Right lobe of liver (tissue), 6 donors: ENCODE results near the gene RPP25. TPM values are rescaled to one million over a fixed set of nuclear protein-coding genes. Genes with fewer than 3 reads are reported as not detected.

Experiments
- ATAC-seq, 4 donors: fragments of 200-7000 bp; cut with Tn5 transposase; one replicate each; pipeline ENCODE4 v1.9.1; 2020; ENCODE audit warnings: mild to moderate bottlenecking in 4 of 4, moderate library complexity in 4 of 4
- DNase-seq, 3 donors: peaks; one replicate each; pipeline ENCODE4 v3.0.0-alpha.2; 2020
- H3K27ac ChIP-seq, 3 donors: fragments of 200-600 bp; one replicate each; pipeline ENCODE4 v1.8.0; 2022
- H3K27me3 ChIP-seq, 2 donors: fragments of 200-600 bp; one replicate each; pipeline ENCODE4 v1.8.0; 2022
- H3K36me3 ChIP-seq, 4 donors: fragments of 200-600 bp; sonication (generic) in 1 of 4; one replicate each; pipeline versions ENCODE4 v1.5.1 to v1.8.0; 2017 to 2022; ENCODE audit warnings: control low read depth in 1 of 4
- H3K4me1 ChIP-seq, 4 donors: fragments of 200-600 bp; sonication (generic) in 1 of 4; one replicate each; pipeline versions ENCODE4 v1.5.1 to v1.8.0; 2017 to 2022; ENCODE audit warnings: control low read depth in 1 of 4
- H3K4me3 ChIP-seq, 3 donors: fragments of 200-600 bp; one replicate each; pipeline ENCODE4 v1.8.0; 2022
- H3K9me3 ChIP-seq, 4 donors: fragments of 200-600 bp; sonication (generic) in 1 of 4; one replicate each; pipeline versions ENCODE4 v1.5.1 to v1.8.0; 2017 to 2022; ENCODE audit warnings: control low read depth in 1 of 4
- POLR2A ChIP-seq: fragments of 450-650 bp; IDR thresholded peaks from one replicate; pipeline ENCODE4 v1.6.1; 2017; ENCODE audit warnings: antibody characterized with exemption, mild to moderate bottlenecking
- WGBS: methylation state at CpG from one replicate; pipeline ENCODE4 v1.1.6; 2018; ENCODE audit warnings: low coverage, low lambda C conversion rate; ENCODE audit not compliant: insufficient coverage; ENCODE audit errors: missing lambda C conversion rate; 5-methylcytosine and 5-hydroxymethylcytosine counted together
- intact Hi-C, 2 donors: fragments of 100-400 bp; cut with DNase I; formaldehyde crosslinking; loops; one replicate each; pipeline versions ENCODE4 v1.11.2 to v1.14.1; 2022
- long read RNA-seq: library from polyadenylated mRNA; unstranded; transcript quantifications from one replicate; pipeline ENCODE4 v2.0.0, GENCODE V29; 2019
- total RNA-seq, 6 experiments: library from RNA; depleted of rRNA in 2 of 6; stranded (reverse); fragments of >200 nt in 2 of 6; fragmentation: NEBNext Ultra II Directional in 3 of 6; extraction: Animal tissue kit (Norgen Biotek cat#: 25700) in 3 of 6; gene quantifications; one replicate each; pipeline versions ENCODE4 v1.1.0 to v1.2.4, GENCODE V29; 2016 to 2023
- TF ChIP-seq, protein P1 (sequence below), 4 donors: fragments of 200-600 bp in 3 of 4; fragments of 450-650 bp in 1 of 4; IDR thresholded peaks; one replicate each; pipeline versions ENCODE4 v1.5.1 to v1.8.0; 2016 to 2022; ENCODE audit warnings: antibody characterized with exemption in 4 of 4, mild to moderate bottlenecking in 2 of 4
- donor health status: DM: no; HTN: yes; CAD: no.
- donor health status: DM: no; HTN: no; CAD: no.
- donor health status: DM: no; HTN: no; CAD: no.
- donor health status: DM: no; HTN: yes; CAD: no.
- donor health status: DM: no; HTN: yes; CAD: no.

Gene RPP25, protein sequence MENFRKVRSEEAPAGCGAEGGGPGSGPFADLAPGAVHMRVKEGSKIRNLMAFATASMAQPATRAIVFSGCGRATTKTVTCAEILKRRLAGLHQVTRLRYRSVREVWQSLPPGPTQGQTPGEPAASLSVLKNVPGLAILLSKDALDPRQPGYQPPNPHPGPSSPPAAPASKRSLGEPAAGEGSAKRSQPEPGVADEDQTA
- 1 to 10 TPM; 1.5 to 8.5 (median 2.4) TPM for total RNA-seq
- long read RNA-seq, result 0 reads

DNA sequence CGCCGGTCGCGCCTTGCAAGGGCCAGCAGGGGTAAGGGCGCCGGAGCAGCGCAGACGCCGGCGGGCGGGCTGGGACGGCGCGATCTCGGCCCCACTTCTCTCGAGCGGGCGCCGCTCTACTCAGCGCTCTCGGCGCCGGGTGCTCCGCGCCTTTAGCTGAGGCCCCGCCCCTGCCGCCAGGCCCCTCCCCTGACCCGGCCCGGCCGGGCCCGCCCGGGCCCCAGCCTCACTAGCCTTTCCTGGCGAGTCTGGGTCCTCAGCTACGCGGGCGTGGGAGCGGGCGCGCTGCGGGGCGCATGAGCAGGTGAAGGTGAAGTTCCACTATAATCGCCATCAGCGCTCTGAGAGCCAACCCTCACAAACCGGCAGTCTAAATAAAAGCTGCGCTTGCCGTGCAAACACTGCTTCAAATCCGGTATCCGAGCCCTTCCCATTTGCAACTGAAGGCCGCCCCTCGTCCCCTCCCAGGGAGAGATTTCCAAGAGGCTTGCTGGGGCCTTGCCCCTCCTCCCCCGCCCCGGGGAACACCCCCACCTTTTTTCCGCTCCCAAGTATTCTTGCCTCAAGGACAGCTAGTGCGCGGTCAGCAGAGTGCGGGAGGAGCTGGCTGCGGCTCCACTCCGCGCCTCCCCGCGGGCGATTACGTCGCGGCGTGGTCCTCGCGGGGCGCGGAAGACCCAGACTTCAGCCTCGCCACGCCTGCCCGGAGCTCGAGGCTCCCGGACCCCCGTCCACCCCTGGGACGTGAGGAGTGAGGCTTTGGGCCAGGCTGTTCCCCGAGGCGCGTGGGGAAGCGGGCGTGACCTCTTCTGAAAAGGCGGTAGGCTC lies at the start of gene RPP25:
TSS of gene RPP25 (minus strand) at position 125 of the 828 bp plus-strand sequence. CDS start 189 bp downstream, outside the sequence.
- WGBS, result 0% methylated on average over 8 of the region's 83 CpGs
- Histone ChIP-seq H3K27ac (peak within 1 kb of the TSS; percentile 36 to 45 (median 37)), H3K4me1 (peaks cover 0 to 18% (median 0%) of the 10 kb centered on the region in 4 donors), H3K9me3 (no peaks in the 10 kb centered on the region), H3K27me3 (peaks cover 0 to 6% of the 10 kb centered on the region in 2 donors), H3K4me3 (peak within 1 kb of the TSS; percentile 54 to 64 (median 55)), H3K36me3 (no peaks in the 10 kb centered on the region)
- TF ChIP-seq, protein P1, sequence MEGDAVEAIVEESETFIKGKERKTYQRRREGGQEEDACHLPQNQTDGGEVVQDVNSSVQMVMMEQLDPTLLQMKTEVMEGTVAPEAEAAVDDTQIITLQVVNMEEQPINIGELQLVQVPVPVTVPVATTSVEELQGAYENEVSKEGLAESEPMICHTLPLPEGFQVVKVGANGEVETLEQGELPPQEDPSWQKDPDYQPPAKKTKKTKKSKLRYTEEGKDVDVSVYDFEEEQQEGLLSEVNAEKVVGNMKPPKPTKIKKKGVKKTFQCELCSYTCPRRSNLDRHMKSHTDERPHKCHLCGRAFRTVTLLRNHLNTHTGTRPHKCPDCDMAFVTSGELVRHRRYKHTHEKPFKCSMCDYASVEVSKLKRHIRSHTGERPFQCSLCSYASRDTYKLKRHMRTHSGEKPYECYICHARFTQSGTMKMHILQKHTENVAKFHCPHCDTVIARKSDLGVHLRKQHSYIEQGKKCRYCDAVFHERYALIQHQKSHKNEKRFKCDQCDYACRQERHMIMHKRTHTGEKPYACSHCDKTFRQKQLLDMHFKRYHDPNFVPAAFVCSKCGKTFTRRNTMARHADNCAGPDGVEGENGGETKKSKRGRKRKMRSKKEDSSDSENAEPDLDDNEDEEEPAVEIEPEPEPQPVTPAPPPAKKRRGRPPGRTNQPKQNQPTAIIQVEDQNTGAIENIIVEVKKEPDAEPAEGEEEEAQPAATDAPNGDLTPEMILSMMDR (IDR thresholded peaks at IDR 0.05), result no peak
- TF ChIP-seq POLR2A, result peak; percentile 64
- peak; percentile 84 to 93 (median 90) for ATAC-seq
- peak; percentile 83 to 88 (median 85) for DNase-seq
- intact Hi-C loops, result no loop called here

DNA sequence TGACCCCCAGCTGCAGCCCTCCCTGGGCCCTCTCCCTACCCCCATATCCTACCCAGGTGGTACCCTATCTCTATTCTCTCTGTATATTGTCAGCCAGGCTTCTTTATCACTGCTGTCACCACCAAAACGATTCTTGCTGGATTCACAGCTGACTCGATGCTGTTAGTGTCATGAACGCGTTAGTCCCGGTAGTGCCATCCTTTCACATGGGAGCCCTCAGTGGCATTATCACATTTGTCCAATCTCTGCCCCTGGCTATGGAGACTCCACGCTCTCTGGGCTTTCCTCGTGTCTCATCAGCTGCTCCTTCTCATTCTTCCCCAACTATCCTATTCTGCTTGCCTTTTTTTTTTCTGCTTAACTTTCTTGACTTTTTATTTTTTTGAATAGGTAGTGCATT lies 45.8 kb upstream of the RPP25 start:
- ATAC-seq (no peak), DNase-seq (no peak)
- H3K4me1 ChIP-seq, result no peaks in the 10 kb centered on the region
- WGBS, result 76% methylated on average over 7 of the region's 7 CpGs
- TF ChIP-seq, protein P1 (IDR thresholded peaks at IDR 0.05), result no peak
- TF ChIP-seq POLR2A, result no peak
- intact Hi-C loops, result no loop called here
- no peaks in the 10 kb centered on the region for H3K9me3 ChIP-seq
- H3K36me3 ChIP-seq, result no peaks in the 10 kb centered on the region
- no peaks in the 10 kb centered on the region for H3K27me3 ChIP-seq
- no peak overlapping the region for H3K27ac ChIP-seq
- no peak overlapping the region for H3K4me3 ChIP-seq

DNA sequence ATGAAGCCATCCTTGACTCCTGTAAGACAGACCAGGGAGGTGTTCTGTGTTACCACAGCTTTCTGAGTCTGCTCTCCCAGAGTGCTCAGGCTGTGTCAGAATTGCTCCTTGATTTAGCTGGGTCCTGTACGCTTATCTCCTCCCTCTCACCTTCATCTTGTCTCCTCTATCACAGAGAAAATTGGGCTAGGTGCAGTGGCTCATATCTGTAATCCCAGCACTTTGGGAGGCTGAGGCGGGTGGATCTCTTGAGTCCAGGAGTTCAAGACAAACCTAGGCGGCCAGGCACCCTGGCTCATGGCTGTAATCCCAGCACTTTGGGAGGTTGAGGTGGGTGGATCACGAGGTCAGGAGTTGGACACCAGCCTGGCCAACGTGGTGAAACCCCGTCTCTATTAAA lies 44.7 kb upstream of the RPP25 start:
- H3K27me3 ChIP-seq, result no peaks in the 10 kb centered on the region
- TF ChIP-seq POLR2A, result no peak
- TF ChIP-seq, protein P1 (IDR thresholded peaks at IDR 0.05), result no peak
- 88% methylated on average over 1 of the region's 6 CpGs for WGBS
- H3K4me3 ChIP-seq, result no peak overlapping the region
- H3K4me1 ChIP-seq, result no peaks in the 10 kb centered on the region
- intact Hi-C loops, result no loop called here
- DNase-seq (no peak), ATAC-seq (no peak)
- H3K36me3 ChIP-seq, result no peaks in the 10 kb centered on the region
- no peaks in the 10 kb centered on the region for H3K9me3 ChIP-seq
- H3K27ac ChIP-seq, result no peak overlapping the region

DNA sequence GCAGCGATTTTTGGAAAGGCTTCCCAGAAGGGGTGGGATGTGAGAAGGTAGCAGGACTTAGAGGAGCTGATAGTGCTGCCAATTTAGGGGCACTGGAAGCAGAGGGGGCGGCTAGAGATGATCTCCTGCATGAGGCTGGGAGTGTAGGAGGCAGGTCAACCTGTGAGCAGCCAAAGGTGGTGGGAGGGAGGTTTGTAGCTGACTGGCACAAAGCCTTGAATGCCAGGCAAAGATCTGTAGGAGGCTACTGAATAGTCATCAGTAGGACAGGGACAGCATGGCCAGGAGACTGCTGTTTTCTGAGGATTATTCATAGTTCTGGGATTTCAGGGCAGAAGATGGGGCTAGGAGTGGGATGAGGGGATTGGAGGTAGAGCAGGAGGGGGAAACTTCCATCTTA lies 41.0 kb upstream of the RPP25 start:
- Histone ChIP-seq H3K27me3 (no peaks in the 10 kb centered on the region), H3K27ac (no peak overlapping the region), H3K4me3 (no peak overlapping the region), H3K9me3 (no peaks in the 10 kb centered on the region), H3K4me1 (peaks cover 0 to 5% (median 0%) of the 10 kb centered on the region in 4 donors), H3K36me3 (no peaks in the 10 kb centered on the region)
- no peak for DNase-seq
- intact Hi-C loops, result no loop called here
- no peak for TF ChIP-seq POLR2A
- TF ChIP-seq, protein P1 (IDR thresholded peaks at IDR 0.05), result no peak
- 88% methylated on average over 1 of the region's 2 CpGs for WGBS
- ATAC-seq, result no peak
